Omental fat pad (tissue), 4 donors: ENCODE measurements around the gene LHX4. TPM values are rescaled to one million over a fixed set of nuclear protein-coding genes. Genes with fewer than 3 reads are reported as not detected.

Experiments used
- ATAC-seq: fragments of 150-250 bp; one replicate; pipeline ENCODE4 v1.9.1; 2016; ENCODE audit warnings: mild to moderate bottlenecking, moderate library complexity; ENCODE audit not compliant: low FRiP score
- DNase-seq: peaks from one replicate; pipeline ENCODE4 v3.0.0-alpha.2; 2019; ENCODE audit warnings: low spot score
- CTCF ChIP-seq, 3 donors: fragments of 450-650 bp; IDR thresholded peaks; one replicate each; pipeline ENCODE4 v1.5.1; 2016 to 2017; ENCODE audit warnings: antibody characterized with exemption in 3 of 3, mild to moderate bottlenecking in 3 of 3, moderate library complexity in 2 of 3
- total RNA-seq, 4 donors: library from RNA; depleted of rRNA; stranded (reverse); fragments of >200 nt; gene quantifications; one replicate each; pipeline ENCODE4 v1.1.0, GENCODE V29; 2016

LHX4 gene
- total RNA-seq, 4 donors from 2014 or later: 0.16 to 0.28 TPM; not detected in 2

GRCh38 chr1:180278596-180279395 is 48.7 kb downstream of the LHX4 start:
- DNase-seq: no peak
- no peak for ATAC-seq
- TF ChIP-seq CTCF (IDR thresholded peaks at IDR 0.05): no peak

- ATAC-seq: no peak
- TF ChIP-seq CTCF (IDR thresholded peaks at IDR 0.05): no peak
- no peak for DNase-seq
Measured at GRCh38 chr1:180279651-180280050, 49.6 kb downstream of the LHX4 start.

GRCh38 chr1:180280617-180281016 is 50.6 kb downstream of the LHX4 start:
- no peak for DNase-seq
- no peak for TF ChIP-seq CTCF (IDR thresholded peaks at IDR 0.05)

GRCh38 chr1:180281490-180281889 is 51.4 kb downstream of the LHX4 start:
- TF ChIP-seq CTCF (IDR thresholded peaks at IDR 0.05): no peak
- DNase-seq: no peak
- ATAC-seq: no peak

More at GRCh38 chr1:180280617-180281016, 50.6 kb downstream of the LHX4 start:
- ATAC-seq: no peak

GRCh38 chr1:180282401-180283044 is 52.5 kb downstream of the LHX4 start:
- no peak for TF ChIP-seq CTCF (IDR thresholded peaks at IDR 0.05)
- ATAC-seq: no peak
- DNase-seq: no peak

GRCh38 chr1:180283098-180283497 is 53.0 kb downstream of the LHX4 start:
- ATAC-seq: no peak
- DNase-seq: no peak
- TF ChIP-seq CTCF (IDR thresholded peaks at IDR 0.05): no peak

- no peak for ATAC-seq
- no peak for TF ChIP-seq CTCF (IDR thresholded peaks at IDR 0.05)
Measured at GRCh38 chr1:180286417-180286816, 56.4 kb downstream of the LHX4 start.

More at GRCh38 chr1:180286417-180286816, 56.4 kb downstream of the LHX4 start:
- DNase-seq: no peak
